Caco-2 (cell line): ENCODE measurements around the gene KAT7. TPM values are rescaled to one million over a fixed set of nuclear protein-coding genes. Genes with fewer than 3 reads are reported as not detected.

Source experiments
- BruUV-seq: library from RNA; stranded (reverse); fragments of 400-500 nt; replicated peaks from 2 replicates; lab custom pipeline; 2021; lab: Mats Ljungman, UMichigan
- CTCF ChIA-PET: fragments of 300-600 bp; sonication (Branson Sonifier 250); formaldehyde crosslinking; loops from one replicate; lab custom pipeline; 2022; ENCODE audit warnings: antibody characterized with exemption; lab: Charles Lee
- POLR2A ChIA-PET: fragments of 300-600 bp; sonication (Branson Sonifier 250); formaldehyde crosslinking; loops from one replicate; lab custom pipeline; 2022; ENCODE audit warnings: antibody characterized with exemption; lab: Charles Lee
- DNase-seq, 2 experiments: peaks; one replicate each; pipeline versions ENCODE4 v3.0.0 to v3.0.0-alpha.2; 2020 to 2022
- H3K27me3 ChIP-seq: replicated peaks from 2 replicates; pipeline ENCODE4 v1.6.0; 2011; ENCODE audit warnings: low read length; ENCODE audit not compliant: control insufficient read depth, insufficient read depth
- H3K36me3 ChIP-seq: 2 replicates; pipeline ENCODE4 v1.5.1; 2011; ENCODE audit warnings: low read length; ENCODE audit not compliant: control insufficient read depth, insufficient read depth
- H3K4me1 ChIP-seq: fragments of 250-450 bp; sonication (Bioruptor Pico); 2 replicates; pipeline ENCODE4 v1.5.1; 2020; ENCODE audit warnings: mild to moderate bottlenecking
- H3K4me3 ChIP-seq: 2 replicates; pipeline ENCODE4 v1.5.1; 2011; ENCODE audit warnings: low read depth, mild to moderate bottlenecking, control low read depth, low read length
- H3K9me3 ChIP-seq: fragments of 250-450 bp; sonication (Bioruptor Pico); 2 replicates; pipeline ENCODE4 v1.5.1; 2020; ENCODE audit warnings: mild to moderate bottlenecking, moderate library complexity
- H3K27ac Mint-ChIP-seq: one replicate; pipeline ENCODE4 v1.8.0; 2022; ENCODE audit warnings: mixed read lengths; ENCODE audit not compliant: unreplicated experiment
- H3K27me3 Mint-ChIP-seq: one replicate; pipeline ENCODE4 v1.8.0; 2022; ENCODE audit warnings: mixed read lengths; ENCODE audit not compliant: insufficient read depth, unreplicated experiment
- H3K36me3 Mint-ChIP-seq: one replicate; pipeline ENCODE4 v1.8.0; 2022; ENCODE audit warnings: mild to moderate bottlenecking, mixed read lengths; ENCODE audit not compliant: insufficient read depth, unreplicated experiment
- H3K4me1 Mint-ChIP-seq: one replicate; pipeline ENCODE4 v1.8.0; 2022; ENCODE audit warnings: low read depth, mixed read lengths; ENCODE audit not compliant: unreplicated experiment
- H3K4me3 Mint-ChIP-seq: one replicate; pipeline ENCODE4 v1.8.0; 2022; ENCODE audit warnings: mild to moderate bottlenecking, moderate library complexity, mixed read lengths; ENCODE audit not compliant: unreplicated experiment
- H3K9me3 Mint-ChIP-seq: one replicate; pipeline ENCODE4 v1.8.0; 2022; ENCODE audit warnings: mixed read lengths; ENCODE audit not compliant: unreplicated experiment
- intact Hi-C: fragments of 100-400 bp; cut with micrococcal nuclease; formaldehyde crosslinking; loops from one replicate; pipeline ENCODE4 v1.10.0; 2022; ENCODE audit not compliant: unreplicated experiment
- total RNA-seq: library from RNA; stranded (reverse); gene quantifications from 2 replicates; pipeline ENCODE4 v1.2.3, GENCODE V29; 2022
- TF ChIP-seq, protein P1 (sequence below), 2 experiments: fragments of 200-600 bp in 1 of 2; IDR thresholded peaks; 1 replicate in 1 of 2; 2 replicates in 1 of 2; pipeline versions ENCODE4 v1.5.1 to v1.8.0; 2011 to 2022; ENCODE audit warnings: antibody characterized with exemption in 1 of 2, control low read depth in 1 of 2, inconsistent platforms in 1 of 2, low read depth in 1 of 2, low read length in 1 of 2, mild to moderate bottlenecking in 1 of 2, moderate library complexity in 1 of 2; ENCODE audit not compliant: insufficient read depth in 1 of 2, severe bottlenecking in 1 of 2, unreplicated experiment in 1 of 2

Gene KAT7
- total RNA-seq, 1 experiment from 2014 or later = 137 TPM

DNA sequence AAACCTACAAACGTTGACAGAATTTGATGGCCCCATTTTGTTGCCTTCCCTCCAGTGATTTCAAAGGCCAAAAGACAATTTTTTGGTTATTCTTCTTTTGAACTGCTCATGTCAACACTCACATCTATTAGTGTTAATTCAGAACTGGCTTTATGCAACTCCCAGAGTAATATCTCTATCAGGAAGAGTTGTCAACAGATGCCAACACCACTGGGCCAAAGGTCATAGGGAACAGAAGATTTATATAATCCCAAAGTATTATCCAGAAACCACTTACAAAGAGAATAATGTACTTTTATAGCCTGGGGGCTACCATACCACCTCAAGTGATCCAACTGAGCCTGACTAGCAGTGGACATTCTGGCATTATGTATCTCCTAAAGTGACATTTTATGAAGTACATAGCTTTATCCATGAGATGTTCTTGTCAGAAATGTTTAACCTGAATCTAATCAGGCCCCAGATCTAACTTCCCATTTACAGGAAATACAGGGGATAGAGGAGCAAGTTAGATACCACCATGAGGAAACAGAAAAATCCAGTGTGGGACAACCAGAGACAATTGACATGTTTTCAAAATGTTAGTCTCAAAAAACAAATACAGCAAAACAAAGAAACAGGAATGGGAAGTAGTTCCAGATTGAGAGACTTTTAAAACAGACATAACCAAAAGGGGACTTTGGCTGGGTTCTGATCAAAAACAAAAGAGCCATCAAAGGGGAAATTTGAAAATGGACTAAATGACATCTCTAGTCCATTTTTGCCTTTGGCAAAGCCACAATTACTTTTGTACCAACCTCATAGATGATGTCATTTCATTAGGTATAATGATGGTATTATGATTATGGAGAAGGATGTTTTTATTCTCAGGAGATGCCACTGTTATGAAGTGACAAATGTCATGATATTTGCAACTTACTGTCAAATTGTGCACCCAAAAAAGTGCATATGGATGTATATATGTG is 43.0 kb upstream of the KAT7 start:
- Mint-ChIP-seq H3K4me3 (no peak overlapping the region), H3K9me3 (no peaks in the 10 kb centered on the region), H3K4me1 (peaks cover 12% of the 10 kb centered on the region), H3K27ac (no peak overlapping the region), H3K27me3 (no peaks in the 10 kb centered on the region), H3K36me3 (no peaks in the 10 kb centered on the region)
- no peak overlapping the region for H3K4me3 ChIP-seq
- H3K27me3 ChIP-seq = no peaks in the 10 kb centered on the region
- DNase-seq = no peak
- intact Hi-C loops = no loop called here
- BruUV-seq = no TSS peak
- peaks cover 6% of the 10 kb centered on the region; the same call in 1 of the 2 replicates for H3K36me3 ChIP-seq
- TF ChIP-seq, protein P1, sequence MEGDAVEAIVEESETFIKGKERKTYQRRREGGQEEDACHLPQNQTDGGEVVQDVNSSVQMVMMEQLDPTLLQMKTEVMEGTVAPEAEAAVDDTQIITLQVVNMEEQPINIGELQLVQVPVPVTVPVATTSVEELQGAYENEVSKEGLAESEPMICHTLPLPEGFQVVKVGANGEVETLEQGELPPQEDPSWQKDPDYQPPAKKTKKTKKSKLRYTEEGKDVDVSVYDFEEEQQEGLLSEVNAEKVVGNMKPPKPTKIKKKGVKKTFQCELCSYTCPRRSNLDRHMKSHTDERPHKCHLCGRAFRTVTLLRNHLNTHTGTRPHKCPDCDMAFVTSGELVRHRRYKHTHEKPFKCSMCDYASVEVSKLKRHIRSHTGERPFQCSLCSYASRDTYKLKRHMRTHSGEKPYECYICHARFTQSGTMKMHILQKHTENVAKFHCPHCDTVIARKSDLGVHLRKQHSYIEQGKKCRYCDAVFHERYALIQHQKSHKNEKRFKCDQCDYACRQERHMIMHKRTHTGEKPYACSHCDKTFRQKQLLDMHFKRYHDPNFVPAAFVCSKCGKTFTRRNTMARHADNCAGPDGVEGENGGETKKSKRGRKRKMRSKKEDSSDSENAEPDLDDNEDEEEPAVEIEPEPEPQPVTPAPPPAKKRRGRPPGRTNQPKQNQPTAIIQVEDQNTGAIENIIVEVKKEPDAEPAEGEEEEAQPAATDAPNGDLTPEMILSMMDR (IDR thresholded peaks at IDR 0.05; ENCODE audit: insufficient read depth in 1 of 2, low read depth in 1 of 2, low read length in 1 of 2, severe bottlenecking in 1 of 2, unreplicated experiment in 1 of 2) = no peak
- no peaks in the 10 kb centered on the region for H3K9me3 ChIP-seq
- peaks cover 25% of the 10 kb centered on the region for H3K4me1 ChIP-seq
- ChIA-PET POLR2A (no interaction called here), CTCF (no interaction called here)

DNA sequence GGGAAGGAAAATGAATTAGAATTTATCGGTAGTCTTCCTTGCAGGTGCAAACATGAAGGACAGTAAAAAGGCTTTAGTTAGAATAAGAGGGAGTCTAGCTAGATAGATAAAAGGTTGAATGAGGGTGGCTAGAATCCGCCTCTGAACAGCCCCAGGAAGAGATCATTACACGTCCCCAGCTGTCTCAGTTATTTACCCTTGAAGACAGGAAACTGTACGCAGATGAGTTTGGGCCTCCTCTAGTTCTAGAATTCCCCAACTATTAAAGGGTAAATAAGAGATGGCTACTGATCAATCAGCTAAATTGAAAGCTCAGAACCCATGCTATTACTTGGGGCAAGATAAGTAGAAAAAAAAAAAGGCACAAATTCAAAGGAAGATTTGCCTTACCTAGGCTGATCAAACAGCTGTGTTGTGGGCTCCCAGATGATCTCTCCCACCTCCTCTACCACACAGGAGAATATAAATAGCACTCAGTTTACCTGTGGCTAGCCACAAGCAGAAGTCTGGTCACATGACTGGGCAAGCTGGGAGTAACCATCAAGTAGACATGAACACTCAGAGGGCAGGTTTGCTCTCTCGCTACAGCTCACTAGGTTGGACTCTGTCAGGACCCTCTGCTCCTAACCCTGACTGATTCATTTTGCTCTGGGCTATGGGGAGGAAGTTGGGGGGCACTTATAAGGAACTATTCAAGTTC is 41.5 kb upstream of the KAT7 start:
- H3K27me3 Mint-ChIP-seq = no peaks in the 10 kb centered on the region

More for the DNA sequence above, 41.5 kb upstream of the KAT7 start:
- Mint-ChIP-seq H3K36me3 (no peaks in the 10 kb centered on the region), H3K9me3 (no peaks in the 10 kb centered on the region), H3K4me1 (peaks cover 12% of the 10 kb centered on the region), H3K4me3 (no peak overlapping the region), H3K27ac (no peak overlapping the region)
- BruUV-seq = no TSS peak
- TF ChIP-seq, protein P1 (IDR thresholded peaks at IDR 0.05; ENCODE audit: insufficient read depth in 1 of 2, low read depth in 1 of 2, low read length in 1 of 2, severe bottlenecking in 1 of 2, unreplicated experiment in 1 of 2) = no peak
- H3K4me3 ChIP-seq = no peak overlapping the region
- intact Hi-C loops = no loop called here
- CTCF ChIA-PET = interaction anchor here (1.0 to 1.2 kb wide), 3 partner anchors 17 to 177 kb away, joined by 3 to 6 read pairs (median 3); partner anchors contain the start of gene FAM117A
- no peaks in the 10 kb centered on the region for H3K27me3 ChIP-seq
- H3K9me3 ChIP-seq = no peaks in the 10 kb centered on the region
- POLR2A ChIA-PET = interaction anchor here (2.4 kb wide), 1 partner anchor 17 kb away, joined by 17 read pairs; the partner anchor contains the start of gene FAM117A
- no peak for DNase-seq
- peaks cover 6% of the 10 kb centered on the region; the same call in 1 of the 2 replicates for H3K36me3 ChIP-seq
- H3K4me1 ChIP-seq = peaks cover 25% of the 10 kb centered on the region
